ENCODE data around the gene OR1N1. TPM values are rescaled to one million over a fixed set of nuclear protein-coding genes. Genes with fewer than 3 reads are reported as not detected.

OR1N1 gene, protein sequence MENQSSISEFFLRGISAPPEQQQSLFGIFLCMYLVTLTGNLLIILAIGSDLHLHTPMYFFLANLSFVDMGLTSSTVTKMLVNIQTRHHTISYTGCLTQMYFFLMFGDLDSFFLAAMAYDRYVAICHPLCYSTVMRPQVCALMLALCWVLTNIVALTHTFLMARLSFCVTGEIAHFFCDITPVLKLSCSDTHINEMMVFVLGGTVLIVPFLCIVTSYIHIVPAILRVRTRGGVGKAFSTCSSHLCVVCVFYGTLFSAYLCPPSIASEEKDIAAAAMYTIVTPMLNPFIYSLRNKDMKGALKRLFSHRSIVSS
- total RNA-seq: not detected in 2 replicates

DNA sequence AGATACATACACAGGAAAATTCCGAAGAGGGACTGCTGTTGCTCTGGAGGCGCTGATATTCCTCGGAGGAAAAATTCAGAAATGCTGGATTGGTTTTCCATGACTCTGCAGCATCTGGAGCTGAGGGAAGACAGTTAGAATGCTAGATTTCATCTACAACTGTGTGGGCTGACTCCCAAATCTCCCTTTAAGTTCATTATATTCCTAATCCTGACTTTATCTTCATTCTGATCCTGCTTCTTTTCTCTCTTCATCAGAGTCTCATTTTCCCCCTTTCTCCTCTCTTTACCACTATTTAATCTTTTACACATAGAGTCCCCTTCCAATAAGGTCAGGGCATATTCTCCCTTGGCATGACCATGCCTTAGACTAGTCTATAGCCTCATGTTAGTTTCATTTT, at the start of gene OR1N1:
TSS of gene OR1N1 (minus strand) at position 101 of the 400 bp plus-strand sequence. CDS start at position 101, 0 bp downstream.

DNA sequence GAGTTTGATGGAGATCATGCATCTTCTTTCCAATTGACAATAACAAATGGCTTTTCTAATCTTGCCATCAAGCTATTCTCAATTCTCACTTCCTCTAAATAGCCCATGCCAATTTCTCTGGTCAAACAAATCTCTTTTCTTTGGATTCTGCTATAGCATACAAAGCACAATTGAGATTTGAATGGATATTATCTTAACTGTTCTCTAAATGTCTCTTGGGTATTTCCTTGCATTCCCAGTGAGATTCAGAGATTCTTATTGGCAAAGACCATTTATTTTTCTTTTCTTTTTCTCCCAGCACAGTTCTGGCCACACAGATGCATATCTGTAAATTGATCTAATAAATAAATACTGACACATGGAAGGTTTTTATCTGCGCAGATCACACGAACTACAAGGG, 25.7 kb upstream of the OR1N1 start, which contains the start of gene OR1N2:
TSS of gene OR1N2 (plus strand) at position 301 of the 400 bp plus-strand sequence. CDS start 100 bp downstream, outside the sequence.

DNA sequence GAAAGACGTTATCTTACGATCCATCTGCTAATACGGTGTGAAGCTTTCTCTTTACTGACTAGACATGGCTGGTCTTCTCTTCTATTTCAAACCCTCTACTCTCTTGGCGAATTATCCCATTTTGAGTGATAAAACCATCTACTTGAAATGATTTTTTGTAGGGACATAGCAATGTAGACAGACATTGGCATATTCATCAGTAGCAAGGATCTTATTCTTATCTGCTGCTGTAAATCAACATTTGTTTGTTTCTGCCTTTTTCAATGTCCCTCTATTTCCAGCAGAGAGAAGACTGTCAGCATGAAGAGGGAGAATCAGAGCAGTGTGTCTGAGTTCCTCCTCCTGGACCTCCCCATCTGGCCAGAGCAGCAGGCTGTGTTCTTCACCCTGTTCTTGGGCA, 8.3 kb downstream of the OR1N1 start, which contains the start of gene OR1J4:
TSS of gene OR1J4 (plus strand) at position 301 of the 400 bp plus-strand sequence. CDS start at position 301, 0 bp downstream.

DNA sequence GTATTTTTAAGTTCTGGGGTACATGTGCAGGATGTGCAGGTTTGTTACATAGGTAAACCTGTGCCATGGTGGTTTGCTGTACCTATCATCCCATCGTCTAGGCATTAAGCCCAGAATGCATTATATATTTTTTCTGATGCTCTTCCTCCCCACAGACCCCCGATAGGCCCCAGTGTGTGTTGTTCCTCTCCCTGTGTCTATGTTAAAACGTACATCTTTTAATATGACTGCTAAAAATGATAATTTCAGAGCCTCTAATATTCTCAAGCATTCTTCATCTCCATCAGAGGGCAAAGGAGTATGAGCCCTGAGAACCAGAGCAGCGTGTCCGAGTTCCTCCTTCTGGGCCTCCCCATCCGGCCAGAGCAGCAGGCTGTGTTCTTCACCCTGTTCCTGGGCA, 16.6 kb downstream of the OR1N1 start, which contains the start of gene OR1J2:
TSS of gene OR1J2 (plus strand) at position 301 of the 400 bp plus-strand sequence. CDS start at position 301, 0 bp downstream.

DNA sequence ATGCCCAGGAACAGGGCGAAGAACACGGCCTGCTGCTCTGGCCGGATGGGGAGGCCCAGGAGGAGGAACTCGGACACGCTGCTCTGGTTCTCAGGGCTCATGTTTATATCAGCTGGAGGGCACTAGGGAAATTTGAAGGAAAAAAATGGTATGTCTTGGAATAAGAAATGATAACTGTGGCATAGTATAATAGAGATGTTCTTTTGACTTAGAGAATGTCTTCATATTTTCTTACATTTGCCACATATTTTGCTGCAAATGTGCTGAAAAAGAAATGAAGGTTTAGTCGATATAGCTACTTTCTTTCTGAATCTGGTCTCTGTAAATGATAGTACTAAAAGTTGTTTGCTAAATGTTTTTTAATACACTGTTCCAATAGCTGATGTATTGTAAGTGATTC, 49.3 kb downstream of the OR1N1 start, which contains the start of gene OR1J1:
TSS of gene OR1J1 (minus strand) at position 101 of the 400 bp plus-strand sequence. CDS start at position 101, 0 bp downstream.

Other genes starting within 250 kb of the OR1N1 start
- 2.8 and 7.4 TPM in 2 replicates for gene PTGS1, start 156.3 kb downstream of the OR1N1 start, total RNA-seq
- not detected in 2 replicates for gene OR1J1, start 49.4 kb downstream of the OR1N1 start, total RNA-seq
- gene OR1J2, start 16.5 kb downstream of the OR1N1 start, total RNA-seq: 0.26 and 0.32 TPM in 2 replicates
- 0.11 and 0.13 TPM in 2 replicates for gene OR1J4, start 8.2 kb downstream of the OR1N1 start, total RNA-seq
- 0.26 TPM in 1 of 2 replicates, not detected in the other for gene OR1N2, start 25.8 kb upstream of the OR1N1 start, total RNA-seq
- gene OR1L8, start 56.1 kb upstream of the OR1N1 start, total RNA-seq: 0.11 and 0.13 TPM in 2 replicates
- gene OR1Q1, start 87.4 kb upstream of the OR1N1 start, total RNA-seq: not detected in 2 replicates
- 0.11 and 0.13 TPM in 2 replicates for gene OR1B1, start 130.3 kb upstream of the OR1N1 start, total RNA-seq
- not detected in 2 replicates for gene OR1L1, start 134.4 kb upstream of the OR1N1 start, total RNA-seq
- gene OR1L3, start 147.8 kb upstream of the OR1N1 start, total RNA-seq: not detected in 2 replicates
- not detected in 2 replicates for gene OR1L4, start 196.7 kb upstream of the OR1N1 start, total RNA-seq
- not detected in 2 replicates for gene OR1L6, start 215.0 kb upstream of the OR1N1 start, total RNA-seq